COLO668 (cell line): ENCODE data around the gene RBPMS2.
"Not testable (repeated sequence)": the region's sequence is repeated elsewhere in the genome, so short reads cannot be mapped to it uniquely, and the experiment has no call there.

ENCODE experiments used
- DNase-seq: peaks from one replicate; lab custom pipeline; 2025; ENCODE audit not compliant: unreplicated experiment; lab: John Stamatoyannopoulos, UW

The RBPMS2 gene

DNA sequence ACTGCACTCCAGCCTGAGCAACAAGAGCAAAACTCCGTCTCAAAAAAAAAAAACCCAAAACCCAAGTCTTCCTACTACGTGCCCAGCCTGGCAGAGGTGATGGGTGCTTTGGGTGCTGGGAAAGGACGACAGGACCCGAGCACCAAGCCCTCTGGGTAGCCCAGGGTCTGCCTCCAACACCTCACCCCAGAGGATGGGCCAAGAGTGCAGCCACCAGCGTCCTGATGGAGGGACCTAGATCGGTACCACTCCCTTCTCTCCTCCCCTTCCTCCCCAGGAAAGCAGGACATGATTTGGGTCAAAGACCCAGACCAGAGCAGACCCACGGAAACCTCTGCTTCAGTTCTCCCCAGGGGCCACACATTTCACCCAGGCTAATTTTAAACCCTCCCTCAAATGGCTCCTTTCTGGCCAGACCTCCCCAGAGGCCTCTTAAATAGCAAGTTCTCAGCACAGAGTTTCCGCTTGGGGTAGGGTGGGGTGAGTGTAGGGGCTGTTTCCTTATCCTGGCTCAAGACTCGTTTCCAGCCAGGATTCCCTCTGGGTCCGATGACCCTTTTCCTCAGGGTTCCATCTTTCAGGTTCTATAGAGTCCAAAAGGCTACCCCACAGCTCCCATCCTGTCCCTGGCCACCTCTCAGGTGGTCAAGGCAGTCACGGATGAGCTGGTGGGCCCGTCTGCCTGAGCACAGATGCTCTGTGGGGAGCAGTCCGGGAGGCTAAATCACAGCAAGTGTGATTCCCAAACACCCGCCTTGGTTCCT lies 20.5 kb downstream of the RBPMS2 start:
- DNase-seq: no peak

GRCh38 chr15:64753480-64754185 lies 21.8 kb downstream of the RBPMS2 start:
- no peak for DNase-seq

- no peak for DNase-seq
Measured at GRCh38 chr15:64751464-64751863, 23.9 kb downstream of the RBPMS2 start.

GRCh38 chr15:64749999-64750657 lies 25.3 kb downstream of the RBPMS2 start:
- no peak for DNase-seq

- no peak for DNase-seq
Measured at GRCh38 chr15:64749167-64749566, 26.2 kb downstream of the RBPMS2 start.

DNA sequence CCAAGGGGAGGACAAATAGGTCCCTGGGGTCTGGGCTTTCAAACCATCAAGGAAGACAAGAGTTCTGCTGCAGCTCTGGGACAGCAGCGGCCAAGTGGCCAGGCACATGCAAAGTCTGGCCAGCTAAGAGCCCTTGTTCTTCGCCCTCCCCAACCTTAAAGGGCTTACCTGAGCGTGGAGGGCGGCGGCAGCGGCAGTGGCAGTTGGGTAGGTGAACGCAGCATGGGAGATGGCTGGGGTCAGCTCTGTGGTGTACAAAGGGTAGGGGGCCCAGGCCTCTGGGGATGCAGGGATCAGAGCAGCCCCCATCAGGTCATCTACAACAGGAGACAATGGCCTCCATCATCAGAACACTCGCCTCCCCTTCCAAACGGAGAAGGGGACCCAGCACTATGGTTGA lies 27.1 kb downstream of the RBPMS2 start:
- no peak for DNase-seq

DNA sequence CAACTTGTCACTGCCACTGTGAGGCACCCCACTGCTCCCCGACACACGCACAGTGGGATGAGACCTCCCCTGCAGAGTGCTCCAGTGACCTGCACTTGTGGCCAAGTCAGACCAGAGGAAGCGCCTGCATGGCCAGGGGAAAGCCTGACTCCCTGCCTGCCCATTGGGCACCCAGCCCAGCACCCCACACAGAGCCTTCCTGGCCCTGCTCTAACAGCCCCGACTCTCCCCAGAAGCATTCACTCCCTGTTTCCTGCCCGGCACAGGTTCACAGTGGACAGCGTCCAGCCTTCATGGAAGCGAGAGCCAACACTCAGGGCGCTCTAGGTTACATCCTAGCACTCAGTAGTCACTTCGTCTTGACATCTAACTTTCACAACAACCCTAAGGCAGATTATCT lies 27.8 kb downstream of the RBPMS2 start:
- DNase-seq: no peak

DNA sequence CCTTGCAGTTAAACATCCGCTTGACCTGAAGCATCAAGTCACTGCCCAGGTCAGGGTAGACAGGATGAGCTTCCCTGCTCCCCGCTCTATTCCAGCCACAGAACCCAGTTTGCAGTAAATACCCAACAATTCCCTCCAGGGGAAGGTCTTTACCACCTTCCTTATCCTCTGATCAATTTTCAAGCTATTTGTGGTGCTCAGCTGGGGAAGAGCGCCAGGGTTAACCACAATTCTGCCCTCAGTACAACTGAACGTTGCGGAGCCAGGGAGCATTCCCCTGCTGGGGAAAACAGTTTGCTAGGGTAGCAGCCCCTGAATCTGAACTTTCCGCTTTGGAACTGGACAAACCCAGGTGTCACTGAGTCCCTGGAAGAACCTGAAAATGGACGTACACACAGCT lies 28.5 kb downstream of the RBPMS2 start:
- no peak for DNase-seq

DNA sequence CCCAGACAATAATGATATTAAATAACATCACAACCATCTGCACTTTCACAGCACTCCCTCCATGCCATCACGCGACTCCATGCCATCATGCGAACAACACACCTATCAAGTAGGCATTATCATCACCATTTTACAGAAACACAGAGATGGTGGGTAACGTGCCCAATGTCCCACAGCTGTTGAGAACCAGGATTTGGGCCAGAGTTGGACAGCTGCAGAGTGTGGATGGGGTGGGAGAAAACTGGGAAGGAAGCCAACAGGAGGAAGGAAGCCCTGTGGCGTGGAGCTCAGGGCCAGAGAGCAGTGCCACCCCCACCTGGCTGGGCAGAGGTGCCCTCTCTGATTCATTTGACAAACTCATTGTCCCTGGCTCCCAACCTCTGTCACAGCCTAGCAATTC lies 29.0 kb downstream of the RBPMS2 start:
- no peak for DNase-seq

- DNase-seq: no peak
Measured at GRCh38 chr15:64743691-64744090, 31.7 kb downstream of the RBPMS2 start.

DNA sequence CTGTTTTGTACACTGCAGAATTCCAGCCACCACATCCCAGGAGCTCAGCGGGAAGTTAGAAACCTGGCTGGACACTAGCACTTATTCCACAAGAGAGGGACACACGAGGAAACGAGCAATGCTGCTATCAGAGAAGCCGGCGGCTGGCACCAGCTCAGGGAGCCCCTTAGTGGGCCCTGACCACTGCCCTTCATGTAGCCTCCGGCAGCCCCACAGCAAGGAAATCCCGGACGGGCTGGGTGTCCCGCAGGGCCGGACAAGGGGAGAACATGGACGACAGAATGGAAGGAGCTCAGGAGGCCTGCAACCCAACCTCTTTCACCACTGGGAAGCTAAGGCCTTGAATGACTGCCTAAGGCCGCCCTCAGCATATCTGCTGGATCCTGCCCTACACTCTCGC lies 32.5 kb downstream of the RBPMS2 start:
- no peak for DNase-seq

DNA sequence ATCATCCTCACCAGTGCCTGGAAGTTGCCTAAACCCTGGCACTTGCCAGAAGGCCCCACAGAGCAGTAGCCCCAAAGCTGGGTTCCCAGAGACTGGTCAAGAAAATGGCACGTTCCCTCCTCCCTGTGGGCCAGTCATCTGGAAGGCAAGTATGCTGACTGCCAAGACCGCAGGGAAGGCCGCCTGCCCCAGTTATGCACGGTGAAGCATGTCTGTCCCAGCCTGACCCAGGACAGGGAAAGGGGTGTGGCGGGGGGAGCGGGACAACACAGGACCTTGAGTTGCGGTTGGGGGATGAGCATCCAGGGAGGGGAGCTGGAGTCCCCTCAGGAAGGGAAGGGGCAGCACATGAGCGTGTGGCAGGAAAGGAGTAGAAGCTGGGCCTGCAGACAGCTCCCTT lies 33.0 kb downstream of the RBPMS2 start:
- no peak for DNase-seq

DNA sequence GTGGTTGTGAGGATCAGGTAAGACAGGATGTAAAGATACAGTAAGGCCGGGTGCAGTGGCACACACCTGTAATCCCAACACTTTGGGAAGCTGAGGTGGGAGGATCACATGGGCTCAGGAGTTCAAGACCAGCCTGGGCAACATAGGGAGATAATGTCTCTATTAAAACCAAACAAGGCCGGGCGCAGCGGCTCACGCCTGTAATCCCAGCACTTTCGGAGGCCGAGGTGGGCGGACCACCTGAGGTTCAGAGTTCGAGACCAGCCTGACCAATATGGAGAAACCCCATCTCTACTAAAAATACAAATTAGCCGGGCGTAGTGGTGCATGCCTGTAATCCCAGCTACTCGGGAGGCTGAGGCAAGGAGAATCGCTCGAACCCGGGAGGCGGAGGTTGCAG lies 33.7 kb downstream of the RBPMS2 start:
- not testable (repeated sequence) for DNase-seq

DNA sequence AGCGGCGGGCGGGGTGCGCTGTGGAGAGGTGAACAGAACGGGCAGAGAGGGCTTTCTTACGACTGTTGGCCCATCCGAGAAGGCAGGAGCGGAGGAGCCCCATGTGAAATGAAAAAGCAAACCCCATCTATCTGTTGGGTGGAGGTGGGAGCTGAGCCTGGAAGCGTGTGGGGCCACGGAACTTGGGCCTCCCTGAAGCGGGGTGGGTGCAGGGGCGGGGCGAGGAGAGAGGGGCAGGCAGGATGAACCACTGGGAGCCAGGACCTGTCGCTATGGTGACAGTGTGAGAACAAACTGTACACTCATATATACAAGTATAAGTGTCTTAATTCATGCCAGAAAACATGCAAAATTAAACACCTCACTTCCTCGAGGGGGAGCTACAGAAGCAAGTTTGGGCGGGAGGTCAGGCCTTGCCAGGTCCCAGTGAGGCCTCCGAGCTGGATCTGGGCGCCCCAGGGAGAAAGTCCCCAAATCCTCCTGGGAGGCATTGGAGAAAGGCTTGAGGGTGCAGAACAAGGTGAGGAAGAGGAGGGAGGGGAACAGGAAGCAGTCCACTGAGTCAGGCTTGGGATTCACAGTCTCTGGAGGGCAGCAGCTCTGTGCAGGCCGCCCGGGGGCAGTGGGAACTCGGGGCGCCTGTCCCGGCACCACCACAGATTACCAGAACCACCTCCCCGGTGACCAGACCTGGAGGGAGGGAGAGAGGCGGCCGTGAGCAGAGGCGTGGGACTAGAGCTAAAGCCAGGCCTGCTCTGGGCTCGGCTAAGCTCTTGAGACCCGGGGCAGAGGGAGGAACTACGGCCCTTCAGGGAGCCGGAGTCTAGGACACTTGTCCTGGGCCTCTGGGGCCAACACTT lies 34.8 kb downstream of the RBPMS2 start:
- DNase-seq: peak; percentile 7

- no peak for DNase-seq
Measured at GRCh38 chr15:64739577-64740143, 35.7 kb downstream of the RBPMS2 start.

DNA sequence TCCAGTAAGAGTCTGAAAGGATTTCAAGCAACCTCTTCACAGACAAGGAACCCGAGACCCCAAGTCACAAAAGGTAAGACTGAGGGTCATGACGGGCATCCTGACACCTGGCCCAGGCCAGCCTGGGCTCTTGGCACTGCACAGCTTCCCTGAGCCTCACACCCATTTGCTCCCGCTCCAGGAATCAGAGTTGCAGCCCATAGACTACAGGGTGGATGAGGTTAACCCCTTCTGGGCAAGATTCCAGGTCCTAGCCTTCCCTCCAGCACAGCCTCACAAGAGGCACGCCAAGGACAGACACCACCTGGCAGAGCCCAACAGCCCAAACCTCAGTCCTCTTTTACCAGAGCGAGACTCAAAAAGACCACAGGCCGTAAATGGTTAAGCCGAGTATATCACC lies 36.2 kb downstream of the RBPMS2 start:
- no peak for DNase-seq

- no peak for DNase-seq
Measured at GRCh38 chr15:64738226-64739095, 36.9 kb downstream of the RBPMS2 start.

DNA sequence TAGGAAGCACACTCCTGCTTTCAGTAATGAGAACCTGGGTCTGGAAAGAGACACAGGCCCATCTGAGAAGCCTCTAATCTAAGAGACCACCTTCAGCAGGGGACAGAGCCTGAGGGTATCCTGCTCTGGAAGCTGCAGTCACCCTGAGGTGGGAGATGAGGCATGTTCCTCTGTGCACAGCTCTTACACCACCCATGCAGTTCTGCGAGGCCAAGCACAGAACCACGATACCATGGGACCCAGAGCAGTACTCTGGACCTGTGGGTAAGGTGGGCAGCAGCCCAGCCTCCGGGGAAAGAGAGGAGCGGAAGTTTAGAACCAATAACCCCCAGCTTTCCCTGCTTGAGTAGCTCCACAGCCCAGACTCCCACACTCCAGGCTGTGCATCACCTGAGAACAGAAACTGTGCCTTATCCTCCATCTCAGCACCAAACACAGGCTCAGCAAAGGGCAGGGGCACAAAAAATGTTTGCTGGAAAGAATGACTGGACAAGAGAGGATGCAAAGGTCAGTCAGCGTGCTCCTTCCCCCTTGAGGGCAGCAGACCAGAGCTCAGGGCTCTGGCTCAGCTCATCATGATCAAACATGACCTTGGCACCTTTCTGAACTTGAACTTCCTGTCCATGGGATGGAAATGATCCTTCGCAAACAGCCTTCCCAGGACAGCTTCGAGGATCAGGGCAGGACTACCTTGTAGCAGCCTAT lies 43.1 kb downstream of the RBPMS2 start:
- DNase-seq: no peak

DNA sequence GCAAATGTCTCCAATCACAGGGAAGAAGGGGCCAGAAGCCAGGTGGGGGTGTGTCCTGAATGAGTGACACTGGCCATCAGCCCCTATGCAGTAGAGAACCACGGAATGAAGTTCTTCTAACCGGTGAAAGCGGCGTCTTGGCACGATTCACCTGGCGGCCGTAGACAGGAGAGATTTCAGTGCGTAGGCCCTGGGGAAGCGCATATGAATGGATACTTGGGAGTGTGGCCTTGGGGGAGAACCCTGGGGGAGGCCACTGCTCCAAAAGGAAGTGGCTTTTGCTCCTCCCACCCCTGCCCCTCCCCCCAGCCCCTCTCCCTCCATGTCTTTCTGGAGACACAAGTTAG lies 43.6 kb downstream of the RBPMS2 start:
- no peak for DNase-seq
